UCSD-AML1 (cell line): Measurements from ENCODE around the gene ANO1.

ENCODE experiments used
- DNase-seq: peaks from one replicate; lab custom pipeline; 2025; ENCODE audit not compliant: unreplicated experiment; lab: John Stamatoyannopoulos, UW

The ANO1 gene

GRCh38 chr11:70092959-70093715, 15.0 kb downstream of the ANO1 start:
- DNase-seq = no peak

GRCh38 chr11:70095541-70096252, 17.6 kb downstream of the ANO1 start:
- DNase-seq = no peak

- DNase-seq = no peak
Observed at GRCh38 chr11:70097783-70098563, 19.9 kb downstream of the ANO1 start.

GRCh38 chr11:70098936-70099335, 20.8 kb downstream of the ANO1 start:
- no peak for DNase-seq

GRCh38 chr11:70099578-70100279, 21.6 kb downstream of the ANO1 start:
- no peak for DNase-seq

DNA sequence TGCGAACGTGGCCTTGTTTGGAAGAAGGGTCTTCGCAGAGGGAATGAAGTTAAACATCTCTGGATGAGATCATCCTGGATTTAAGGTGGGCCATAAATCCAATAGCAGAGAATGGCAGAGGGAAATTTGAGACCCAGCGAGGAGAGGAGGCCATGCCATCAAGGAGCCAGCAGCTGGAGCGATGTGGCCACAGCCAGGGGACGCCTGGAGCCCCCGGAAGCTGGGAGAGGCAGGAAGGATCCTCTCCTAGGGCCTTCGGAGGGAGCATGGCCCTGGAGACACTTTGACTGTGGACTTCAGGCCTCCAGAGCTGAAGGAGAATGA, 22.1 kb downstream of the ANO1 start:
- no peak for DNase-seq

- no peak for DNase-seq
Observed at GRCh38 chr11:70100791-70101190, 22.7 kb downstream of the ANO1 start.

GRCh38 chr11:70103256-70103975, 25.3 kb downstream of the ANO1 start:
- DNase-seq = no peak

DNA sequence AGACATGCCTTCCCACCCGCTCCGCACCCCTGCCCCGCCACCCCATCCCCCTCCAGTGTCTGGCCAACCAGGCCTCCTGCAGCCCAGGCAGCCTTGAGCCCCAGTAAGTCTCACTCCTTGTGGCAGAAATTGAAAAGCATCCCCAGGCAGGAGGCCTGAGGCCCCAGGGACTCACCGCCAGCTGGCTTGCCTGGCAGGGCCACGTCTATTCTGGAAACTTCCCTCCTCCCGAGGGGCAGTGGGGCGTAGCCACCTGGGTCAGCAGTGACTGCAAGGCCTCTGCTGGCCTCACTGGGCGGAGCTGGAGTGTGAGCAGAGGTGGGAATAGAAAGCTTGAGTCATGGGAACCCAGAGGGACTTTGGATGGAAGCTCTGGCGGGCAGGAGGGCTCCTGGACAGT, 26.3 kb downstream of the ANO1 start:
- no peak for DNase-seq

DNA sequence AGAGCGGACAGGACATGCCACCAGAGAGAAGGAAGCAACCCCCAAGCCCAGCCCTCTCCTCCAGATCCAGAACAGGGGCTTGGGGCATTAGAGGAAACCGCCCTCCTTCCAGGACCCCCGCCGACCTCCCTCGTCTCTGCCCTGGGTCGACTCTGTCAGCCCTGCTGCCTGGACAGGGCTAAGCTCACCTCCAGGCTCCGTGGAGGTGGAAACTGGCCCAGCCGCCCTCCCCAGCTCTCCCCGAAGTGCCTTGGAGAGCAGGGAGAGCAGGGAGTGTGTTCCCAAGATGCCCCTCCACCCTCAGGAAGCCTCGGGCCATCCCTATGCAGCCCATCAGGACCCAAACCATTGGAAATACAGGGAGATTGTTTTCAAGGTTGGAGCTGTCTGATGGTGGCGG, 26.8 kb downstream of the ANO1 start:
- DNase-seq = no peak

- DNase-seq = no peak
Observed at GRCh38 chr11:70105369-70105754, 27.2 kb downstream of the ANO1 start.

GRCh38 chr11:70105755-70106571, 27.8 kb downstream of the ANO1 start:
- DNase-seq = no peak

DNA sequence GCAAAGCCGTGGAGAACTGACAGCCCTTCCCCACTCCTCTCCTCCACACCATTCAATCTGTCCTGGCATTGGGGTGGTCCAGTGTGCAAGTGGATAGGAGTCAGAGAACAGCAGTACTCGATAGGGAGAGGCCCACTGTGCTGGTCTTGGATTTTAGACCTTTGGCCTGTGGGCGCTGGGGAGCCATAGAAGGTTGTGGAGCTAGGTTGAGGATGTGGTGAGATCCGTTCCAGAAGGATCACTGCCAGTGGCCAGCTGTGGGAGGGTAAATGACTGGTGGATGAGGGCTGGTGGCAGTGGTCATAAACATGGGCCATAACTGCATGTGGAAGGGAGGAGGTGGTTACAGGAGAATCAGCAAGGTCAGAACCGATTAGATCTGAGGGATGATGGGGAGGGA, 28.6 kb downstream of the ANO1 start:
- no peak for DNase-seq

DNA sequence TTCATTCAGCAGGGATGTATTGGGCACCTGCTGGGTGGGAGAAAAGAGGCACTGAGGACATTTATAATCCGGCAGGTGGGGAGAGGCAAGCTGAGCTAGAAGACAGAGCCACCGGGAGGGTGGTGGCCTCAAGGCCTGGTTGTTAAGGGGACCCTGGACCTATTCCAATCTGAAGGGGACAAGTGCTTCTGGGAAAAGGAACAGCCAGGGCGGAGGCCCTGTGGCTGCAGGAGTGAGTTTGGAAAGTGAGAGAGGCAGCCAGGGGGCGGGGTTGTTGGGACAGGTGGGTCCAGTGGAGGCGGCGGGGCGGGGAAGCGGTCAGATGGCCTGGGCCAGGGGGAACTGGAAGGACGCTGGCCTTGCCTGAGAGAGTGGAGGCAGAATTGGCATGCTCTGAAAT, 29.1 kb downstream of the ANO1 start:
- DNase-seq = no peak

GRCh38 chr11:70107756-70108155, 29.6 kb downstream of the ANO1 start:
- DNase-seq = no peak

DNA sequence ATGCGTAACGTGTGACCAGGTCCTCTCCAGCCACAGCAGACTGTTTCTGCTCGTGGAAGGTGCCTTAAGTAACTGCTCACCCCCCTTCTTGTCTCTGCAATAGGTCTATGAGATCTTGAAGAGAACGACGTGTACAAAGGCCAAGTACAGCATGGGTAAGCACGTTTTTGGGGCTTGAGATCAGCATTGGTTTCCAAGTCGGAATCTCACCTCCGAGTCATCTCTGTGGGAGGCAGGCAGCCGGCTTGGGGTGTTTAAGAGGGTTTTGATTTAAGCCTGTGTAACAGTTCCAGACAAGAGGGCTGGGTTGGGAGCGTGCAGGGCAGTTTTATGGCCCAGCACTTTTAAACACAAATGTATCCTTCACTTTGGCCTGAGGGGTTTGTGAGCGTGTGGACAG, 30.1 kb downstream of the ANO1 start:
- DNase-seq = no peak

DNA sequence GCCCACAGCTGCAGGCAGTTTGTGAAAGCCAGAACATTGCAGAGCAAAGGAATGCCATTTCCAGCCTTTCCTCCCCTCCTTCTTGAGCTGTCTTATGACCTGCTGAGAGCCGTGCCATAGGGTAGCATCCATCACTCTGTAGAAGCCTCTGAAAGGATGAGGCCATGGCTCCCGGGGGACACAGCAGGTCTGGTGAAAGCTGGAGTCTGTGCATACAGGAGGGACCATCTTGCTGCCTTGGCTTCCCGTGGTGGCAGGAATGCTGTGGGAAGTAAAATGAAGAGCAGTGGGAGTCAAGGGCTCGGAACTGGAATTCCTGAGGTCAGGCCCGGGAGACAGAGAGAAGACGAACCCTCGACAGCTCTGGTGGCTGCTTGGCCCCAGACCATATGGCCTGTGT, 30.9 kb downstream of the ANO1 start:
- DNase-seq = no peak

DNA sequence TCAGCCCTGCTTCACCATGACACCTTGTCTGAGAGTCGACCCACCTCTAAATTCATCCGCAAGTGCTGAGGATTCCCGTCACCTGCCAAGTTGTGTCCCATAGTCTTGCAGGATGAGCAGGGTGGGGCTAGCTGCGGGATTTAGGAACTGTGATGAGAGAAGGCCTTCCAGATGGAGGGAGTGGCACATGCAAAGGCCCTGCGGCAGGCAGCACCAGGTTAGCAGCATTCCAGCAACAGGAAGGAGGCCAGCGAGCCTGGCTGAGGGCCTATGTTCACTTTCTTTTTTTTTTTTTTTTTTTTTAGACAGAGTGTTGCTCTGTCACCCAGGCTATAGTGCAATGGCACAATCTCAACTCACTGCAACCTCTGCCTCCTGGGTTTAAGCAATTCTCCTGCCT, 31.8 kb downstream of the ANO1 start:
- no peak for DNase-seq

DNA sequence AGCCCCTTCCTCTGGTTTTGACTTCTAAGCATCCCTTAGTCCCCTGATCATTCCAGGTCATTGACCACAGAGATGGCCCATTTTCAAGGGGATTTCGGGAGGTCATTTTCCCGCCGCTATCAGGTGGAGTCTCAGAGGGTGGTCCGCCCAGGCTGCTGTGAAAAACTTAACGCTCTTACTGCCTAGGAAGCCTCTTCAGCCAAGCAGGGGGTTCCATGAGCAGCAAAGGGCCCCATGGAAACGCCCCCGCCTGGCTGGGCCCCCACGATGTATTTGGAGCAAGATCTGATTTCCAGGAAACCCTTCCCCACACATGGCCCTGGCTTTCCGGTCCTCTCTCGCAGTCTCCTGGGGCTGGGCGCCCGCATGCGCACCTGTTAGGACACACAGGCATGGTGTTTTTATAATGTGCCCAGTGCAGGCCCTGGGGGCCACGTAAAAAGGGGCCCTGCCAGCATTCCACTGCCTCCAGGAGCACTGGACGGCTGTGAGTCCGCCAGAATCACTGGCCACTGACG, 32.5 kb downstream of the ANO1 start:
- no peak for DNase-seq
